HG03521 (cell line): ENCODE results near the gene EGFL7.
"Not testable (repeated sequence)": the region's sequence is repeated elsewhere in the genome, so short reads cannot be mapped to it uniquely, and the experiment has no call there.

Experiments used
- ATAC-seq: cut with Tn5 transposase; IDR thresholded peaks from one replicate; pipeline ENCODE4 v1.9.1; 2021; ENCODE audit warnings: mild to moderate bottlenecking, moderate library complexity; ENCODE audit not compliant: unreplicated experiment

Gene EGFL7

GRCh38 chr9:136696502-136696901 lies 33.8 kb downstream of the EGFL7 start:
- no peak for ATAC-seq

DNA sequence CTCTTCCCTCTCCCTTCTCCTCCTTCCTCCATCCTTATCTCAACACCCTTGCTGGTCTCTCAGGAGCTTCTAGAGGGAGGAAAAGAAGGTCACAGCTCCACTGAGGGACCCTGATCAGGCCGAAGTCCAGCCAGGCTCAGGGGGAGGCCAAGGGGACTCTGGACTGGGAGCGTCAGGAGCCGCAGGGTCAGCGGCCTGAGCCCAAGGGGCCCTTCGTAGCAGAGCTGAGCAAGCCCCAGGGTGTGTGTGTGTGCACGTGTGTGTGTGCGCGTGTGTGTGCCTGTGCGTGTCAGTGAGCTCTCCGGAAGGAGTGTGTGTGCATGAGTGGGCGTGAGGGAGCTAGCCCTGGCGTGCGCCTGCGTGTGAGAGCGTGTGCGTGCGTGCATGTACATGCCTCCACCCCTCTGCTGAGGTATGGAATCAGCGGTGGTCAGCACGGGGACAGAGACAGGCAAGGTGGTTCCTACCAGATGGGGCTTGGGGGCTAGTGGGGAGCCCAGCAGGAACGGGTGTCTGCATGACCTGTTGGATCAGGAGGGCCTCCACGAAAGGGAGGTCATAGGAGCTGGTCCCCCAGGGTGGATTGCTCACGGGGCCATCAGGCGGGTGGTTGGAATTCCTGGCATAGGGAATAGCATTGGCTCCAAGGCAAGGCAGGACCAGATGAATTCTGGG lies 34.6 kb downstream of the EGFL7 start:
- no peak for ATAC-seq

DNA sequence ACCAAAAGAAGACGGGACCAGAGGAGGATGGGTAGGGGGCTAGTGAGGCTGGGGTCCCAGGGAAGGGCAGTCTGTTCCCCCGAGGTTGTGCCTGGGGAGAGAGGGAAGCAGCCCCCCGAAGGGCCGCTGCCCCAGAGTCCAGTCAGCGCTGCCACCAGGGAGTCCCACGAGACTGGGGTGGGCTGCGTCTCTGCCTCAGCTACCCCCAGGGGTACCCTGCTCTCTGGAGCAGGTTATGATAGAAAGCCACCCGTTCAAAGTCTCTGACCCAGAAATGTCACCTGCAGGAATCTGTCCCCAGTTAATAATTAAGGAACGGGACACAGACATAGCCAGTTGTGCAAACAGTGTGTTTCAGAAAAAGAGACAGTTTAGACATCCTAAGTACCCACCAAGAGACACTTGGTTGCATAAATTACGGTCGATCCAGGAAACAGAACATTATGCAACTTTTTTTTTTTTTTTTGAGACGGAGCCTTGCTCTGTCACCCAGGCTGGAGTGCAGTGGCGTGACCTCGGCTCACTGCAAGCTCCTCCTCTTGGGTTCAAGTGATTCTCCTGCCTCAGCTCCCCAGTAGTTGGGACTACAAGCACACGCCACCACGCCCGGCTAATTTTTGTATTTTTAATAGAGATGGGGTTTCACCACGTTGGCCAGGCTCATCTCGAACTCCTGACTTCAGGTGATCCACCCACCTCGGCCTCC lies 35.3 kb downstream of the EGFL7 start:
- no peak for ATAC-seq

DNA sequence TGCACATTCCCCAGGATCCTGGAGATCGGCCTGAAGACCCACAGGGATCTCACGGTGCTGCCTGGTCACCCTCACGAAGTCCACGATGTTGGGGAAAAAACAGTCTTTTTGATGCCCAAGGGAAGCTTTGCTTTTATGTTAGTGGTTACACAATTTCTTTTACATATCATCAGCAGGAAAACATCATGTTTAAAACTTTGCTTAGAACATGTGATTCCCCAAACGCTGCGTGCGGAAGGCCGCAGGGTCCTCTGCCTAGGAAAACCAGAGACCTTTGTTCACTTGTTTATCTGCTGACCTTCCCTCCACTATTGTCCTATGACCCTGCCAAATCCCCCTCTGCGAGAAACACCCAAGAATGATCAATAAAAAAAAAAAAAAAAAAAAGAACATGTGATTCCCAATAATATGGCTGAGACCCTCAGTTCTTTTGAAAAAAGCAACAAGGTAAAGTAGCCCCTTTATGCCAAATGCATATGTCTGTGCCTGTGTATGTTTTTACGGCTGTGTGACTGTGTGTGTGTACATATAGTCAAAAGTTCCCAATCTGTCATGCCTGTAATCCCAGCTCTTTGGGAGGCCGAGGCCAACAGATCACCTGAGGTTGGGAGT lies 36.0 kb downstream of the EGFL7 start:
- ATAC-seq, result no peak

DNA sequence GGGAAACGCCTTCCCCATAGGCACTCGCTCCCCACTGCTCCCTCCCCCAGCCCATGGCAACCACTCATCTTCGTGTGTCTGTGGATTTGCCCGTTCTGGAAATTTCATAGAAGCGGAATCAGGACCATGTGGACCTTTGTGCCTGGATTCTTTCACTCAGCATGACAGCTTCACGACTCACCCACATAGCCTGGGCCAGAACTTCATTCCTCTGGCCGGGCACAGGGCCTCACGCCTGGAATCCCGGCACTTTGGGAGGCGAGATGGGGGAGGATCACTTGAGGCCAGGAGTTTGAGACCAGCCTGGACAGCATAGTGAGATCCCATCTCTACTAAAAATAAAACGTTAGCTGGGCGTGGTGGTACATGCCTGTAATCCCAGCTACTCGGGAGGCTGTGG lies 37.6 kb downstream of the EGFL7 start:
- no peak for ATAC-seq

DNA sequence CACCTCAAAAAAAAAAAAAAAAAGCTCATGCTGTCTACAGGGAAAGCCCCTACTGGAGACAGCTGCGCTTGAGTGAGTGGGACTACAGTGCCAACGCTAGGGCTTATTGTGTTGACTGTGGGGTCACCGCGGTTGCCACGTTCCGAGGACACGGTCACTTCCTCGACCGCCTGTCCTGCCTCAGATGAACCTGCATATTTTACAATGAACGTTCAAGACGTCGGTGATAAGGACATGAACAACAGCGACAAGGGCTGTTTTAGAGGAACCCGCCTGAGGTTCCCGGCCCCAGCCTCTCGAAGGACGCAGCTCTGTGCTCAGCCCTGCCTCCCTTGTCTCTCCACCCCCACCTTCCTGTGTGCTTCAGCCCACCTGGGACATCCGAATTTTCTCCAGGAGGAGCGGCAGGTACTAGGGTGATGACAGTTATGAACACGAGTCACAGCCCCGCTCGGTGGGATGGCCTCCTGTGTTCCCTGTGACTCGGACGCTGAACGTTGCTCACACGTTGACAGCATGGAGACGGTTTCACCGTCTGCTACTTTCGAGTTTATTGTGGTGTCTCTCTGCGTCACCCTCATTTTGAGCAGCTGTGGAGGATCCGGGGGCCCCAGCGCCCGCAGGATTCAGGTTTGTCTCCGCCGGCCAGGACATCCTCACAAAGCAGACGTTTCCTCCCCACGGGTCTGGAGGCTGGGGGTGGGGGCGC lies 38.4 kb downstream of the EGFL7 start:
- ATAC-seq, result no peak

- ATAC-seq, result no peak
Observed at GRCh38 chr9:136701668-136702053, 38.9 kb downstream of the EGFL7 start.

GRCh38 chr9:136703276-136703860 lies 40.7 kb downstream of the EGFL7 start:
- no peak for ATAC-seq

DNA sequence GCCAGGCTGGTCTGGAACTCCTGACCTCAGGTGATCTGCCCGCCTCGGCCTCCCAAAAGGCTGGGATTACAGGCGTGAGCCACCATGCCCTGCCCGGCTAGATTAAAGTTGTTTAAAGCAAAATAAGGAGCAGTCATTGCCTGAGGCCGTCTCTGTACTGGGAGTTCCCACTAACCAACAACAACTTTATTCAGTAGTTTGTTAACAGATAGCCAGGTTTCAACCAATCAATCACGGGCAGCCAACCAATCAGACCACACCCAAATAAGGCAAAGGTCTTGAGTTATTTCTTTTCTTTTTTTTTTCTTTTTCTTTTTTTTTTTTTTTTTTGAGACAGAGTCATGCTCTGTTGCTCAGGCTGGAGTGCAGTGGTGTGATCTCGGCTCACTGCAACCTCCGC lies 42.0 kb downstream of the EGFL7 start:
- ATAC-seq, result not testable (repeated sequence)

GRCh38 chr9:136705564-136705963 lies 42.8 kb downstream of the EGFL7 start:
- ATAC-seq, result no peak

DNA sequence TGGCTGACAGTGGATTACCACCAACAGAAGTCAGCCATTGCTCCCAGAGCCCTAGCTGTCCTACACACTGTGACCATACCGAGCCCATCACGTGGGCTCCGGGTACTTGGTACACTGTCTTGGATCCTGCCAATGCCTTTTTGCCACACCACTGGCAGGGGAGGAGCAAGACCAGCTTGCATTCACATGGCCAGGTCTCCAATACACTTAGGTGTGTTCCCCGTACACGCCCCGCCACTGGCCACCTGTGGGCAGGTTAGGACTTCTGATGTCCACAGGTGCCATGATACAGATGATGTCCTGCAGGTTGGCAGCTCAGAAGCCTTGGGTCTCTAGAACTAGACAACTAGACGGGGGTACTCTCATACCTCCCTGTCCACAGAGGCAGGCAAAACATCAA lies 44.3 kb downstream of the EGFL7 start:
- ATAC-seq, result no peak

- ATAC-seq, result no peak
Observed at GRCh38 chr9:136707849-136708517, 45.3 kb downstream of the EGFL7 start.

- ATAC-seq, result no peak
Observed at GRCh38 chr9:136709454-136710109, 46.9 kb downstream of the EGFL7 start.

DNA sequence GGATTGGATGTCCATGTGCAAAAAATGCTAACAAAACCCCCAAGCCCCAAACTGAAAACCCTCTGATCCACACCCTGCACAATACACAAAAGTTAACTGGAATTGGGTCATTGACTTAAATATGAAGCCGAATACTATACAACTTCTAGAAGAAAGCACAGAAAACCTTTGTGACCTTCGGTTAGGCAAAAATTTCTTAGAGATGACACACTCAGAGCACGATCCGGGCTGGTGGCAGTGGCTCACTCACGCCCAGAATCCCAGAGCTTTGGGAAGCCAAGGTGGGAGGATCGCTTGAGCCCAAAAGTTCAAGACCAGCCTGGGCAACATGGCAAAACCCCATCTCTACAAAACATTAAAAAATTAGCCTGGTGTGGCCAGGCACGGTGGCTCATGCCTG lies 47.8 kb downstream of the EGFL7 start:
- ATAC-seq, result no peak

- not testable (repeated sequence) for ATAC-seq
Observed at GRCh38 chr9:136711219-136711648, 48.5 kb downstream of the EGFL7 start.

DNA sequence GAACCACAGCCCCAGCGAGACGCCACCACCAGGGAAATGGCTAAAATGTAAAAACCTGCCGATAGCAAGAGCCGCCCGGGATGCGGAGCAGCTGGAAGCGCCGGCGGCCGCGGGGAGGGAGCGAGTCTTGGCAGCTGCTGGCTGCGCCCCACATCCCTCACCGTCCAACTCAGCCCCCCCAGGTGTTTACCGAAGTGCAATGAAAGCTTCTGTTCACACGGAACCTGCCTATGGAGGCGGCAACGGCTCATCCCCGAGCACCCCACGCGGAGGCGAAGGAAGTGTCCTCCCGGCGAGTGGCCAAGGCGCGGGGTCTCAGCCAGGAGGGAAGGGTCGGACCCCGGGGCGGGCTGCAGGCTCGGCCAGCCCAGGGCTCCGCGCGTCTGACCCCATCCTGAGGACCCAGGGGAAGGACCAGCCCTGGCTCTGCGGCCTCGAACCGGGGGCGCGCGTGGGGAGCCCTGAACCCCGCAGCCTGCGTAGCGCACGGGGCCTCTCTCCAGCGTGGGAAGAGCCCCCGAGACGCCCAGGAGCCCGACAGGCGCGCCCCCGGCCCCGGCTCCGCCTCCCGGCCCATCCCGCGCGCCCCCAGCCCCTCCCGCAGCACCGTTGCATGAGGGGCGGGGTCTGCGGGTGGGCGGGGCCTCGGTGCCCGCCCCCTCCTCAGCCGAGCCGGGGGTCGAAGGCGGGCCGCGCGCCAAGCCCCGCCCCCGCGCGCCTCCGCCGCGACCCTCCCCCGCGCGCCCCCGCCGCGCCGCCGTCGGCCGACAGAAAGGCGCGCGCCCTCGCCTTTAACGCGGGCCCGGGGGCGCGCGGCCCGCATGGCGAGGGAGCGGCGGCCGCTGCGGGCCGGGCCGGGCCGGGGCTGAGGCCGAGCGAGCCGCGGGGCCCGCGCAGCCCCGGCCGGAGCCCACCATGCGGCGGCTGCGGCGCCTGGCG lies 49.3 kb downstream of the EGFL7 start, which contains the start of gene DIPK1B:
Gene DIPK1B (plus strand): TSS at position 822 of the 939 bp plus-strand sequence. CDS start 94 bp downstream, at position 916.
- no peak for ATAC-seq

GRCh38 chr9:136712690-136713544 lies 50.2 kb downstream of the EGFL7 start:
- no peak for ATAC-seq

DNA sequence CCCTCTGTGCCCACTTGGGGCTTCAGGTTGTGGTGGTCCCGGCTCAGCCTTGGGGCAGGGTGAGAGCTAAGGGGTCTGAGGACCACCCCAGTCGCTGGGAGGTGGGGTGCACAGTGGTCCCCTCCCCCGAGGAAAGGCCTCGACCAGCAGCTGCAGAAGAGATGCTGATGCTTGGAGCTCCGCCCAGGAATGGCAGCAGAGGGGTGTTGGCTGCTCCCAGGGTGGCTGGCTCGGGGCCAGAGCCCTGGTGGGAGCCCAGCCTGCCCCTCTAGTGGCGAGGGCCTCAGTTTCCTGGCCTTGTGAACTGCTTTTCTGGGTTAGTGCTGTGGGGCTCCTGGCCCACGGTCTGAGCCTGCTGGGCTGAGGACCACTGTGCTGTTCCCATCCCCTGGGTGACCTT lies 50.8 kb downstream of the EGFL7 start:
- no peak for ATAC-seq
